Loucy (cell line): Measurements from ENCODE around the gene MYL12B.

ENCODE experiments used
- H2AFZ ChIP-seq: fragments of 200-600 bp; sonication (generic); 2 replicates; pipeline ENCODE4 v1.6.0; 2016; ENCODE audit warnings: antibody characterized with exemption, mild to moderate bottlenecking, low read length, moderate library complexity
- H3F3A ChIP-seq: fragments of 200-600 bp; 2 replicates; pipeline ENCODE4 v1.6.0; 2016; ENCODE audit warnings: antibody characterized with exemption, low read depth, mild to moderate bottlenecking
- H3K27me3 ChIP-seq: fragments of 200-600 bp; sonication (generic); 2 replicates; pipeline ENCODE4 v1.6.1; 2014; ENCODE audit warnings: low read length, mild to moderate bottlenecking; ENCODE audit not compliant: insufficient read depth, poor library complexity, severe bottlenecking
- H3K36me3 ChIP-seq: fragments of 200-600 bp; sonication (generic); 2 replicates; pipeline ENCODE4 v1.6.1; 2016; ENCODE audit warnings: low read length; ENCODE audit not compliant: insufficient read depth
- H3K4me1 ChIP-seq: fragments of 200-600 bp; sonication (generic); 2 replicates; pipeline ENCODE4 v1.5.1; 2014; ENCODE audit warnings: low read length, mild to moderate bottlenecking; ENCODE audit not compliant: insufficient read depth, poor library complexity, severe bottlenecking
- H3K4me2 ChIP-seq: fragments of 200-600 bp; sonication (generic); 2 replicates; pipeline ENCODE4 v1.6.0; 2014; ENCODE audit warnings: antibody characterized with exemption, low read length, low read depth, mild to moderate bottlenecking; ENCODE audit not compliant: poor library complexity, severe bottlenecking
- H3K4me3 ChIP-seq: fragments of 200-600 bp; sonication (generic); 2 replicates; pipeline ENCODE4 v1.5.1; 2014; ENCODE audit warnings: low read length, mild to moderate bottlenecking, mixed read lengths; ENCODE audit not compliant: poor library complexity, severe bottlenecking
- H3K79me2 ChIP-seq: fragments of 200-600 bp; sonication (generic); 2 replicates; pipeline ENCODE4 v1.6.1; 2014; ENCODE audit warnings: low read length; ENCODE audit not compliant: insufficient read depth
- H3K9ac ChIP-seq: fragments of 200-600 bp; sonication (generic); 2 replicates; pipeline ENCODE4 v1.6.0; 2014; ENCODE audit warnings: mild to moderate bottlenecking, low read depth, low read length, moderate library complexity; ENCODE audit not compliant: poor library complexity, severe bottlenecking
- H3K9me2 ChIP-seq: fragments of 200-600 bp; sonication (generic); replicated peaks from 2 replicates; pipeline ENCODE4 v1.6.1; 2016; ENCODE audit warnings: low read depth, low read length, mixed read lengths
- H3K9me3 ChIP-seq: fragments of 200-600 bp; sonication (generic); 2 replicates; pipeline ENCODE4 v1.6.1; 2014; ENCODE audit warnings: mild to moderate bottlenecking, antibody characterized with exemption, low read length, low read depth; ENCODE audit not compliant: insufficient read depth
- H4K20me1 ChIP-seq: fragments of 200-600 bp; sonication (generic); 2 replicates; pipeline ENCODE4 v1.6.0; 2014; ENCODE audit warnings: antibody characterized with exemption, low read length, mild to moderate bottlenecking; ENCODE audit not compliant: insufficient read depth, poor library complexity, severe bottlenecking
- EZH2phosphoT487 ChIP-seq: fragments of 200-600 bp; IDR thresholded peaks from 2 replicates; pipeline ENCODE4 v1.6.1; 2018; ENCODE audit warnings: antibody characterized with exemption, mild to moderate bottlenecking, moderate library complexity, borderline replicate concordance
- TF ChIP-seq, protein P1 (sequence below): fragments of 200-600 bp; sonication (generic); conservative IDR thresholded peaks from 2 replicates; pipeline ENCODE4 v1.5.1; 2014; ENCODE audit warnings: mild to moderate bottlenecking, antibody characterized with exemption, low read length

The MYL12B gene

DNA sequence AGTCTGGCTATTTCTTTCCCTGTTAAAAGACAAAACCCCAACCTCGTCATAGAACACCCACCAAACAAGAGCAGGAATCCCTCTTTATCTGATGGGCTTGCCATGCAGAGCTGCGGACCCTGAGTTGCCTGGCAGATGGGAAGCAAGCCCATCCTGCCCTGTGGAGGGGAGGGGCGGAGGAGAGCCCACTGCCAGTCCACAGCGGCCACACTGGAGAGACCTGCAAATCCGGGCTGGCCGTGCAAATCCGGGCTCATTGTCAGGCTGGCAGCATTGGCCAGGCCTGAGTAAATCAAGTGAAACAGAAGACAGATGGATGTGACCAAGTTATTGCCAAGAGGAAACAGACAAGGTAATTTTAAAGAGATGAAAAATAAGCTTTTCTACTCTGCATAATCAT is 22.0 kb downstream of the MYL12B start:
- Histone ChIP-seq H3K9me2 (no peaks in the 10 kb centered on the region), H3K9me3 (no peaks in the 10 kb centered on the region), H3K4me3 (no peak overlapping the region), H2AFZ (no peak overlapping the region), H3K79me2 (no peaks in the 10 kb centered on the region), H3K4me2 (no peak overlapping the region), H3K27me3 (no peaks in the 10 kb centered on the region), H3K9ac (no peak overlapping the region), H3F3A (no peaks in the 10 kb centered on the region), H4K20me1 (no peaks in the 10 kb centered on the region), H3K36me3 (peaks cover 8% of the 10 kb centered on the region; the same call in 1 of the 2 replicates), H3K4me1 (no peaks in the 10 kb centered on the region)
- TF ChIP-seq, protein P1, sequence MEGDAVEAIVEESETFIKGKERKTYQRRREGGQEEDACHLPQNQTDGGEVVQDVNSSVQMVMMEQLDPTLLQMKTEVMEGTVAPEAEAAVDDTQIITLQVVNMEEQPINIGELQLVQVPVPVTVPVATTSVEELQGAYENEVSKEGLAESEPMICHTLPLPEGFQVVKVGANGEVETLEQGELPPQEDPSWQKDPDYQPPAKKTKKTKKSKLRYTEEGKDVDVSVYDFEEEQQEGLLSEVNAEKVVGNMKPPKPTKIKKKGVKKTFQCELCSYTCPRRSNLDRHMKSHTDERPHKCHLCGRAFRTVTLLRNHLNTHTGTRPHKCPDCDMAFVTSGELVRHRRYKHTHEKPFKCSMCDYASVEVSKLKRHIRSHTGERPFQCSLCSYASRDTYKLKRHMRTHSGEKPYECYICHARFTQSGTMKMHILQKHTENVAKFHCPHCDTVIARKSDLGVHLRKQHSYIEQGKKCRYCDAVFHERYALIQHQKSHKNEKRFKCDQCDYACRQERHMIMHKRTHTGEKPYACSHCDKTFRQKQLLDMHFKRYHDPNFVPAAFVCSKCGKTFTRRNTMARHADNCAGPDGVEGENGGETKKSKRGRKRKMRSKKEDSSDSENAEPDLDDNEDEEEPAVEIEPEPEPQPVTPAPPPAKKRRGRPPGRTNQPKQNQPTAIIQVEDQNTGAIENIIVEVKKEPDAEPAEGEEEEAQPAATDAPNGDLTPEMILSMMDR, result no peak

DNA sequence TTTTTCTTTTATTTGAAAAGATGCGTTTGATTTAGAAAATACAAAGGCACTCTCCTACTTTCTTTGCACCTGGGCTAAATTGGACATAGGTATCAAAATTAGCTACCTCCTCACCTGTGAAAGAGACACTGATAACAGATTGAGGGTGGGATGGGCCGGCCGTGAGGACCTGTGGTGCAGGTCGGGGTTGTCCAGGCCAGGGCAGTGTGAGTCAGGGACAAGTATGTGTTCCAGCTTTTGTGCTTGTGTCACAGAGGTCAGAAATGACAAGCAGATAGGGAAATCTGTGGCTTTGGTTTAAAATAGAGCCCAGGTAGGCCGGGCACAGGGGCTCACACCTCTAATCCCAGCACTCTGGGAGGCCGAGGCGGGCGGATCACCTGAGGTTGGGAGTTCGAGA is 22.6 kb downstream of the MYL12B start:
- H3K9me2 ChIP-seq, result no peaks in the 10 kb centered on the region
- H3K9ac ChIP-seq, result no peak overlapping the region
- TF ChIP-seq, protein P1, result no peak
- TF ChIP-seq EZH2phosphoT487, result no peak
- no peaks in the 10 kb centered on the region for H4K20me1 ChIP-seq
- H3K9me3 ChIP-seq, result no peaks in the 10 kb centered on the region
- no peak overlapping the region for H2AFZ ChIP-seq
- no peaks in the 10 kb centered on the region for H3K79me2 ChIP-seq
- no peaks in the 10 kb centered on the region for H3K27me3 ChIP-seq
- peaks cover 2% of the 10 kb centered on the region; the same call in 1 of the 2 replicates for H3K36me3 ChIP-seq
- H3K4me1 ChIP-seq, result no peaks in the 10 kb centered on the region
- H3K4me3 ChIP-seq, result no peak overlapping the region
- H3K4me2 ChIP-seq, result no peak overlapping the region
- H3F3A ChIP-seq, result no peaks in the 10 kb centered on the region

DNA sequence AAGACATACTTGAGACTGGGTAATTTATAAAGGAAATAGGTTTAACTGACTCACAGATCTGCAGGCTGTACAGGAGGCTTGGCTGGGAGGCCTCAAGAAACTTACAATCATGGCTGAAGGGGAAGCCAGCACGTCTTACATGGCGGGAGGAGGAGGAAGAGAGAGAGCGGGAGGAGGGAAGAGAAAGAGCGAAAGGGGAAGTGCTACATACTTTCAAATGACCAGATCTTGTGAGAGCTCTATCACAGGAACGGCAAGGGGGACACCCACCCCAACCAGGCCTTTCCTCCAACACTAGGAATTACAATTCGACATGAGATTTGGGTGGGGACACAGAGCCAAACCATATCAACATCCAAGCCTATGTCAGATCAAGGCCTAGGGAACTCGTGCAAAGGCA is 24.2 kb downstream of the MYL12B start:
- Histone ChIP-seq H2AFZ (no peak overlapping the region), H3K9me2 (no peaks in the 10 kb centered on the region), H4K20me1 (no peaks in the 10 kb centered on the region), H3K4me2 (no peak overlapping the region), H3F3A (no peaks in the 10 kb centered on the region), H3K79me2 (no peaks in the 10 kb centered on the region), H3K4me3 (no peak overlapping the region), H3K9me3 (no peaks in the 10 kb centered on the region), H3K9ac (no peak overlapping the region), H3K4me1 (no peaks in the 10 kb centered on the region), H3K36me3 (no peaks in the 10 kb centered on the region), H3K27me3 (no peaks in the 10 kb centered on the region)
- TF ChIP-seq, protein P1, result no peak
- TF ChIP-seq EZH2phosphoT487, result no peak
